Left ventricle myocardium inferior (tissue), 1 donor: ENCODE results near the gene ATP6V0A1. TPM values are rescaled to one million over a fixed set of nuclear protein-coding genes. Genes with fewer than 3 reads are reported as not detected.
A peak's percentile ranks its signal among the peaks of the same experiment; 100 is the strongest.

Experiments used
- DNase-seq: peaks from one replicate; pipeline ENCODE4 v3.0.0-alpha.2; 2020
- H3K27ac ChIP-seq: fragments of 200-600 bp; replicated peaks from 2 replicates; pipeline ENCODE4 v1.8.0; 2021
- H3K27me3 ChIP-seq: fragments of 200-600 bp; 2 replicates; pipeline ENCODE4 v1.8.0; 2021; ENCODE audit warnings: low read depth
- H3K36me3 ChIP-seq: fragments of 200-600 bp; 2 replicates; pipeline ENCODE4 v1.8.0; 2021
- H3K4me1 ChIP-seq: fragments of 200-600 bp; 2 replicates; pipeline ENCODE4 v1.8.0; 2021
- H3K4me3 ChIP-seq: fragments of 200-600 bp; 2 replicates; pipeline ENCODE4 v1.8.0; 2021; ENCODE audit warnings: mild to moderate bottlenecking, moderate library complexity
- H3K9me3 ChIP-seq: fragments of 200-600 bp; replicated peaks from 2 replicates; pipeline ENCODE4 v1.8.0; 2021
- CTCF ChIP-seq: fragments of 200-600 bp; IDR thresholded peaks from 2 replicates; pipeline ENCODE4 v1.8.0; 2021; ENCODE audit warnings: antibody characterized with exemption, mild to moderate bottlenecking, borderline replicate concordance
- intact Hi-C: fragments of 100-400 bp; cut with micrococcal nuclease; formaldehyde crosslinking; loops from one replicate; pipeline ENCODE4 v1.11.0; 2022
- total RNA-seq: library from RNA; stranded (reverse); fragmentation: NEBNext Ultra II Directional; extraction: Animal tissue kit (Norgen Biotek cat#: 25700); gene quantifications from one replicate; pipeline ENCODE4 v1.2.1, GENCODE V29; 2021
- donor health status: DM: no; HTN: yes; CAD: no; lungs with severe emphysema.

ATP6V0A1 gene
- total RNA-seq, 1 donor from 2014 or later: 25.6 TPM

GRCh38 chr17:42467889-42468288, 9.2 kb downstream of the ATP6V0A1 start:
- no peaks in the 10 kb centered on the region for H3K9me3 ChIP-seq
- H3K36me3 ChIP-seq: peaks cover 100% of the 10 kb centered on the region
- intact Hi-C loops: no loop called here
- TF ChIP-seq CTCF: no peak
- no peak overlapping the region for H3K4me3 ChIP-seq
- no peaks in the 10 kb centered on the region for H3K27me3 ChIP-seq
- H3K4me1 ChIP-seq: no peaks in the 10 kb centered on the region
- H3K27ac ChIP-seq: no peak overlapping the region
- no peak for DNase-seq

GRCh38 chr17:42472709-42473521, 14.2 kb downstream of the ATP6V0A1 start:
- TF ChIP-seq CTCF: no peak
- intact Hi-C loops: no loop called here
- Histone ChIP-seq H3K4me3 (no peak overlapping the region), H3K4me1 (peaks cover 17% of the 10 kb centered on the region), H3K36me3 (peaks cover 97% of the 10 kb centered on the region), H3K27me3 (no peaks in the 10 kb centered on the region), H3K27ac (no peak overlapping the region), H3K9me3 (no peaks in the 10 kb centered on the region)
- no peak for DNase-seq

GRCh38 chr17:42474276-42474675, 15.6 kb downstream of the ATP6V0A1 start:
- no peaks in the 10 kb centered on the region for H3K27me3 ChIP-seq
- no peak overlapping the region for H3K4me3 ChIP-seq
- intact Hi-C loops: no loop called here
- no peak for DNase-seq
- H3K27ac ChIP-seq: no peak overlapping the region
- peaks cover 95% of the 10 kb centered on the region for H3K36me3 ChIP-seq
- H3K9me3 ChIP-seq: no peaks in the 10 kb centered on the region
- peaks cover 17% of the 10 kb centered on the region for H3K4me1 ChIP-seq
- no peak for TF ChIP-seq CTCF

- Histone ChIP-seq H3K4me1 (peaks cover 17% of the 10 kb centered on the region), H3K36me3 (peaks cover 95% of the 10 kb centered on the region), H3K27me3 (no peaks in the 10 kb centered on the region), H3K9me3 (no peaks in the 10 kb centered on the region), H3K27ac (peak overlapping the region; percentile 38), H3K4me3 (no peak overlapping the region)
- DNase-seq: no peak
- intact Hi-C loops: no loop called here
- no peak for TF ChIP-seq CTCF
These were observed 16.4 kb downstream of the ATP6V0A1 start for GRCh38 chr17:42475121-42475520.

GRCh38 chr17:42475835-42476234, 17.2 kb downstream of the ATP6V0A1 start:
- intact Hi-C loops: no loop called here
- Histone ChIP-seq H3K27ac (no peak overlapping the region), H3K9me3 (no peaks in the 10 kb centered on the region), H3K4me1 (peaks cover 17% of the 10 kb centered on the region), H3K27me3 (no peaks in the 10 kb centered on the region), H3K36me3 (peaks cover 95% of the 10 kb centered on the region), H3K4me3 (no peak overlapping the region)
- TF ChIP-seq CTCF: no peak
- DNase-seq: no peak
